Measurements from ENCODE around the gene TSBP1.

Gene TSBP1, protein sequence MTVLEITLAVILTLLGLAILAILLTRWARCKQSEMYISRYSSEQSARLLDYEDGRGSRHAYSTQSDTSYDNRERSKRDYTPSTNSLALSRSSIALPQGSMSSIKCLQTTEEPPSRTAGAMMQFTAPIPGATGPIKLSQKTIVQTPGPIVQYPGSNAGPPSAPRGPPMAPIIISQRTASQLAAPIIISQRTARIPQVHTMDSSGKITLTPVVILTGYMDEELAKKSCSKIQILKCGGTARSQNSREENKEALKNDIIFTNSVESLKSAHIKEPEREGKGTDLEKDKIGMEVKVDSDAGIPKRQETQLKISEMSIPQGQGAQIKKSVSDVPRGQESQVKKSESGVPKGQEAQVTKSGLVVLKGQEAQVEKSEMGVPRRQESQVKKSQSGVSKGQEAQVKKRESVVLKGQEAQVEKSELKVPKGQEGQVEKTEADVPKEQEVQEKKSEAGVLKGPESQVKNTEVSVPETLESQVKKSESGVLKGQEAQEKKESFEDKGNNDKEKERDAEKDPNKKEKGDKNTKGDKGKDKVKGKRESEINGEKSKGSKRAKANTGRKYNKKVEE
- long read RNA-seq, partial matches to known transcripts: 0 of 1 reads
- long read RNA-seq, other reads (novel, unspliced or antisense): 1 of 1 reads

DNA sequence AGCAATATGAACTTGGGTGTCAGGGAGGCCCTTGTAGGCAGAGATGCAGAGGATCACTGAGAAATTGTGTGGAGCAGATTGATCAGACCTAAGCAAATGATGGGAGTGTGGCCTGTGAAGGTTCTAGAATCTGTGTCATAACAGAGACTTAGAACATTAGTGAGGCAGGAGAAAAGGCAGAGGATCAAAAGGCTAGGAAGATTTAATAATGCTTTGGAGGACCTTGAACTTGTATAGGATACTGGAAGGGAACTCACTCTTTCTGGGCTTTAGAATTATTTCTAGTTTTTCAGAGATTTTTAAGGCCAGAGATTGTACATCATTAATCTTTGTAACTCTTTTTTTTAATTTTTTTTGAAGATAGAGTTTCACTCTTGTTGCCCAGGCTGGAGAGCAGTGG, at the start of gene TSBP1:
Gene TSBP1 (minus strand): TSS at position 101 of the 400 bp plus-strand sequence. CDS start 197 bp downstream, outside the sequence.
- DNase-seq (ENCODE audit: low read depth in 1 of 2, low spot score in 1 of 2): no peak
- H3K27ac ChIP-seq (replicated peaks): no peak within 1 kb of the TSS
- no peak within 1 kb of the TSS for H3K4me3 ChIP-seq (replicated peaks; ENCODE audit: insufficient read depth, low read length)
- TF ChIP-seq POLR2AphosphoS5 (IDR thresholded peaks at IDR 0.05; ENCODE audit: low read depth): no peak
- TF ChIP-seq, protein P1, sequence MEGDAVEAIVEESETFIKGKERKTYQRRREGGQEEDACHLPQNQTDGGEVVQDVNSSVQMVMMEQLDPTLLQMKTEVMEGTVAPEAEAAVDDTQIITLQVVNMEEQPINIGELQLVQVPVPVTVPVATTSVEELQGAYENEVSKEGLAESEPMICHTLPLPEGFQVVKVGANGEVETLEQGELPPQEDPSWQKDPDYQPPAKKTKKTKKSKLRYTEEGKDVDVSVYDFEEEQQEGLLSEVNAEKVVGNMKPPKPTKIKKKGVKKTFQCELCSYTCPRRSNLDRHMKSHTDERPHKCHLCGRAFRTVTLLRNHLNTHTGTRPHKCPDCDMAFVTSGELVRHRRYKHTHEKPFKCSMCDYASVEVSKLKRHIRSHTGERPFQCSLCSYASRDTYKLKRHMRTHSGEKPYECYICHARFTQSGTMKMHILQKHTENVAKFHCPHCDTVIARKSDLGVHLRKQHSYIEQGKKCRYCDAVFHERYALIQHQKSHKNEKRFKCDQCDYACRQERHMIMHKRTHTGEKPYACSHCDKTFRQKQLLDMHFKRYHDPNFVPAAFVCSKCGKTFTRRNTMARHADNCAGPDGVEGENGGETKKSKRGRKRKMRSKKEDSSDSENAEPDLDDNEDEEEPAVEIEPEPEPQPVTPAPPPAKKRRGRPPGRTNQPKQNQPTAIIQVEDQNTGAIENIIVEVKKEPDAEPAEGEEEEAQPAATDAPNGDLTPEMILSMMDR (IDR thresholded peaks at IDR 0.05; ENCODE audit: insufficient read depth, low read length): no peak
- TF ChIP-seq, protein P2, sequence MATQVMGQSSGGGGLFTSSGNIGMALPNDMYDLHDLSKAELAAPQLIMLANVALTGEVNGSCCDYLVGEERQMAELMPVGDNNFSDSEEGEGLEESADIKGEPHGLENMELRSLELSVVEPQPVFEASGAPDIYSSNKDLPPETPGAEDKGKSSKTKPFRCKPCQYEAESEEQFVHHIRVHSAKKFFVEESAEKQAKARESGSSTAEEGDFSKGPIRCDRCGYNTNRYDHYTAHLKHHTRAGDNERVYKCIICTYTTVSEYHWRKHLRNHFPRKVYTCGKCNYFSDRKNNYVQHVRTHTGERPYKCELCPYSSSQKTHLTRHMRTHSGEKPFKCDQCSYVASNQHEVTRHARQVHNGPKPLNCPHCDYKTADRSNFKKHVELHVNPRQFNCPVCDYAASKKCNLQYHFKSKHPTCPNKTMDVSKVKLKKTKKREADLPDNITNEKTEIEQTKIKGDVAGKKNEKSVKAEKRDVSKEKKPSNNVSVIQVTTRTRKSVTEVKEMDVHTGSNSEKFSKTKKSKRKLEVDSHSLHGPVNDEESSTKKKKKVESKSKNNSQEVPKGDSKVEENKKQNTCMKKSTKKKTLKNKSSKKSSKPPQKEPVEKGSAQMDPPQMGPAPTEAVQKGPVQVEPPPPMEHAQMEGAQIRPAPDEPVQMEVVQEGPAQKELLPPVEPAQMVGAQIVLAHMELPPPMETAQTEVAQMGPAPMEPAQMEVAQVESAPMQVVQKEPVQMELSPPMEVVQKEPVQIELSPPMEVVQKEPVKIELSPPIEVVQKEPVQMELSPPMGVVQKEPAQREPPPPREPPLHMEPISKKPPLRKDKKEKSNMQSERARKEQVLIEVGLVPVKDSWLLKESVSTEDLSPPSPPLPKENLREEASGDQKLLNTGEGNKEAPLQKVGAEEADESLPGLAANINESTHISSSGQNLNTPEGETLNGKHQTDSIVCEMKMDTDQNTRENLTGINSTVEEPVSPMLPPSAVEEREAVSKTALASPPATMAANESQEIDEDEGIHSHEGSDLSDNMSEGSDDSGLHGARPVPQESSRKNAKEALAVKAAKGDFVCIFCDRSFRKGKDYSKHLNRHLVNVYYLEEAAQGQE (IDR thresholded peaks at IDR 0.05; ENCODE audit: insufficient replicate concordance, low read depth): no peak
- TF ChIP-seq SPI1 (IDR thresholded peaks at IDR 0.05; ENCODE audit: borderline replicate concordance, low read depth): no peak
- TF ChIP-seq GABPA (IDR thresholded peaks at IDR 0.05; ENCODE audit: low read depth): no peak
- peaks cover 6% of the 10 kb centered on the region for H3K27me3 ChIP-seq (ENCODE audit: insufficient read depth, poor library complexity, severe bottlenecking)

DNA sequence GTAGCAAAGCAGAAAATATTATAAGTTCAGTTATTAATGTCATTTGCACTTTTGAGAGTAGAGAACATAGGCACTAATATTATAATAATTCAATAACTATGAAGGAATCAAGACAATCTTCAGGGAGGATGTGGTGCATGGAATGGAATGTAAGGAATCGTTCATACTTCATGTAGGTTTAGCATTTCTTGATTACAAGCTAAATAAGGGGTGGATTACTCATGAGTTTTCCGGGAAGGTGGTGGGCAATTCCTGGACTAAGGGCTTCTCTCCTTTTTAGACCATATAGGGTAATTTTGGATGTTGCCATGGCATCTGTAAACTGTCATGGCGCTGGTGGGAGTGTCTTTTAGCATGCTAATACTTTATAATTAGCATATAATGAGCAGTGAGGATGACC, 44.3 kb upstream of the TSBP1 start:
- H3K27me3 ChIP-seq (ENCODE audit: insufficient read depth, poor library complexity, severe bottlenecking): peaks cover 18% of the 10 kb centered on the region
- no peak overlapping the region for H3K27ac ChIP-seq (replicated peaks)
- TF ChIP-seq POLR2AphosphoS5 (IDR thresholded peaks at IDR 0.05; ENCODE audit: low read depth) (no peak), GABPA (IDR thresholded peaks at IDR 0.05; ENCODE audit: low read depth) (no peak), SPI1 (IDR thresholded peaks at IDR 0.05; ENCODE audit: borderline replicate concordance, low read depth) (no peak)
- TF ChIP-seq, protein P1 (IDR thresholded peaks at IDR 0.05; ENCODE audit: insufficient read depth, low read length): no peak
- no peak overlapping the region for H3K4me3 ChIP-seq (replicated peaks; ENCODE audit: insufficient read depth, low read length)
- no peak for DNase-seq (ENCODE audit: low read depth in 1 of 2, low spot score in 1 of 2)

DNA sequence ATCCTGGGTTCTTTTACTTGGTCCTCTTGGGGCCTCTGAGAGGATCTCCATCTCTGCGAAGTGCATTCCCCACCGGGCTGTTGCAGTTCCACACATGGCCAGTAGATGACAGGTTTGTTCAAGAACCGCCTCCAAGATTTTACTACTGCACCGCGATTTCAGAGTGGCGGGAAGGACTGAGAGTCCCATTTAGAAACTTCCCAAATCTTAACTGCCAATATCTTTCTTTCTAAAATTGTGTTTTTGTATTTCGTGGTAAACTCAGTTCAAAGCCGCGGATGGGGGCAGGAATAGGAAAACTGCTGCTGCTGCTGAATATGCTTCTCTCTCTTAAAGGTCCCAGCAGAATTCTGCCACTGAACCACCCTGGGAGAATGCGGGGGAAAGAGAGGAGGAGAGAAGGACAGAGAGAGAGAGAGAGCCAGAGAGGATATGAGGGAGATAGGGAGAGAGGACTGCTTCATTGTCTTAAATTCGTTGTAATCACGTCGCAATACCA, 43.9 kb upstream of the TSBP1 start:
- H3K27me3 ChIP-seq (ENCODE audit: insufficient read depth, poor library complexity, severe bottlenecking): peaks cover 18% of the 10 kb centered on the region
- TF ChIP-seq, protein P1 (IDR thresholded peaks at IDR 0.05; ENCODE audit: insufficient read depth, low read length): peak; percentile 98
- no peak for TF ChIP-seq SPI1 (IDR thresholded peaks at IDR 0.05; ENCODE audit: borderline replicate concordance, low read depth)
- H3K27ac ChIP-seq (replicated peaks): no peak overlapping the region
- H3K4me3 ChIP-seq (replicated peaks; ENCODE audit: insufficient read depth, low read length): no peak overlapping the region
- peak; percentile 28 to 67 for DNase-seq (ENCODE audit: low read depth in 1 of 2, low spot score in 1 of 2)

DNA sequence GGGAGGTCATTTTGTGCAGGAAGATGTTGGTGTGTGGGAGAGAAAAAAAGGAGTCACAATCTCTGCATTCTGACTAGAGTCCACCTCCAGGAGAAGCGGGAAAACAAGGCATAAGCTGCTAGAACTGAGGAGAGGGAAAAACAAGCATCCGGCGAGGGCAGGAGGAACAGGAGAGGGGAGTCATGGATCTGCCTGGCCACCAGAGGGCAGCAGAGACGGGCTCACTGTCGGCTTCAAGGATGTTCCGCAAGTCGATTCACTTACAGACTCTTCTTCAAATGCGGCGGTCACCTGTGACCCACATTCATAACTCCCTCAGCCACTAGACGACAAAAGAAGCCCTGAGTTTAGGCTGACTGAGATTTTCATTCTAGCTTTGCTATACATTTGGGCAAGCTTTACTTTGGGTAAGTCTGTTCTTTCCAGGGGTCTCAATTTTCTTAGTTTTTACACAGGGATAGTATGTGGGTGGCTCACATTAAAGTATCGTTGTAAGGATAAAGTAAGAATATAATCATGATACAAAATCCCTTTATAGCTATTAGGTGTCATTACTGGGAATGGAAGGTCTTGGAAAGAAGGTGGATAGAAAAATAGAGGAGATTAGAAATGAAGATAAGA, 41.8 kb upstream of the TSBP1 start:
- Histone ChIP-seq H3K27me3 (ENCODE audit: insufficient read depth, poor library complexity, severe bottlenecking) (peaks cover 16% of the 10 kb centered on the region), H3K27ac (replicated peaks) (no peak overlapping the region), H3K4me3 (replicated peaks; ENCODE audit: insufficient read depth, low read length) (no peak overlapping the region)
- TF ChIP-seq GABPA (IDR thresholded peaks at IDR 0.05; ENCODE audit: low read depth) (no peak), SPI1 (IDR thresholded peaks at IDR 0.05; ENCODE audit: borderline replicate concordance, low read depth) (no peak)
- TF ChIP-seq, protein P1 (IDR thresholded peaks at IDR 0.05; ENCODE audit: insufficient read depth, low read length): peak; percentile 95
- DNase-seq (ENCODE audit: low read depth in 1 of 2, low spot score in 1 of 2): peak; percentile 57 to 77
